K562 (cell line): ENCODE data around the gene IGF2BP3. TPM values are rescaled to one million over a fixed set of nuclear protein-coding genes. Genes with fewer than 3 reads are reported as not detected.

Experiments used
- BACH1 ChIP-seq: fragments of 200-800 bp; sonication (Bioruptor generic); IDR thresholded peaks from 2 replicates; pipeline ENCODE4 v1.6.1; 2016; ENCODE audit warnings: missing genetic modification characterization, missing compliant biosample characterization
- E2F4 ChIP-seq: sonication (generic); formaldehyde crosslinking; IDR thresholded peaks from 2 replicates; pipeline ENCODE4 v1.8.0; 2022; ENCODE audit warnings: mild to moderate bottlenecking, low read depth, missing genetic modification reagents
- ELF4 ChIP-seq: fragments of 450-650 bp; formaldehyde crosslinking; IDR thresholded peaks from 2 replicates; pipeline ENCODE4 v1.4.0; 2022; ENCODE audit warnings: missing genetic modification characterization
- HES1 ChIP-seq: fragments of 450-650 bp; IDR thresholded peaks from 2 replicates; pipeline ENCODE4 v1.6.1; 2016; ENCODE audit warnings: low read depth, mild to moderate bottlenecking, moderate library complexity
- KLF10 ChIP-seq: fragments of 250-450 bp; sonication (Bioruptor Pico); IDR thresholded peaks from 2 replicates; pipeline ENCODE4 v1.6.1; 2021; ENCODE audit warnings: matching md5 sums
- PHB ChIP-seq: fragments of 250-450 bp; sonication (Bioruptor Pico); IDR thresholded peaks from 2 replicates; pipeline ENCODE4 v1.5.0; 2021
- POLR2A ChIP-seq: fragments of 450-650 bp; conservative IDR thresholded peaks from 2 replicates; pipeline ENCODE4 v1.6.1; 2016
- RAD21 ChIP-seq, 2 experiments: fragments of 250-450 bp in 1 of 2; fragments of 450-650 bp in 1 of 2; sonication (Bioruptor Pico) in 1 of 2; formaldehyde crosslinking in 1 of 2; IDR thresholded peaks in 1 of 2; conservative IDR thresholded peaks in 1 of 2; 2 replicates each; pipeline versions ENCODE4 v1.4.0 to v1.8.0; 2020 to 2022; ENCODE audit warnings: mild to moderate bottlenecking in 2 of 2, moderate library complexity in 1 of 2
- RBM25 ChIP-seq: fragments of 200-400 bp; formaldehyde crosslinking; IDR thresholded peaks from 2 replicates; pipeline ENCODE4 v1.6.1; 2018; ENCODE audit warnings: low read length, low read depth, moderate library complexity; ENCODE audit not compliant: severe bottlenecking
- SRSF3 ChIP-seq: fragments of 200-400 bp; formaldehyde crosslinking; IDR thresholded peaks from 2 replicates; pipeline ENCODE4 v1.6.1; 2016; ENCODE audit warnings: mild to moderate bottlenecking, low read length, moderate library complexity; ENCODE audit not compliant: insufficient read depth
- STAT5B ChIP-seq: fragments of 250-450 bp; sonication (Bioruptor Pico); IDR thresholded peaks from 2 replicates; pipeline ENCODE4 v1.8.0; 2021; ENCODE audit warnings: mild to moderate bottlenecking, inconsistent platforms
- TAF7 ChIP-seq: fragments of 450-650 bp; IDR thresholded peaks from 2 replicates; pipeline ENCODE4 v1.6.1; 2016; ENCODE audit warnings: missing genetic modification characterization, missing compliant biosample characterization
- TFAM ChIP-seq: fragments of 250-450 bp; sonication (Bioruptor Pico); conservative IDR thresholded peaks from 2 replicates; pipeline ENCODE4 v1.5.0; 2021; ENCODE audit warnings: mild to moderate bottlenecking, moderate library complexity
- U2AF1 ChIP-seq: fragments of 200-400 bp; formaldehyde crosslinking; optimal IDR thresholded peaks from 2 replicates; pipeline ENCODE3; 2017; ENCODE audit warnings: mild to moderate bottlenecking, low read depth, low read length, moderate library complexity
- ZNF124 ChIP-seq: sonication (generic); formaldehyde crosslinking; IDR thresholded peaks from 2 replicates; pipeline ENCODE4 v1.8.1; 2022; ENCODE audit warnings: missing genetic modification reagents
- ZNF143 ChIP-seq: sonication (generic); formaldehyde crosslinking; IDR thresholded peaks from 2 replicates; pipeline ENCODE4 v1.9.0; 2022; ENCODE audit warnings: mild to moderate bottlenecking, missing genetic modification reagents
- ZNF449 ChIP-seq: fragments of 250-450 bp; sonication (Bioruptor Pico); IDR thresholded peaks from 2 replicates; pipeline ENCODE4 v1.8.0; 2022; ENCODE audit warnings: moderate library complexity, mild to moderate bottlenecking, inconsistent platforms
- polyA plus RNA-seq, 8 experiments: library from polyadenylated mRNA; depleted of rRNA in 4 of 8; stranded (reverse) in 5 of 8; unstranded in 3 of 8; fragments of >200 nt; fragmentation: Nextera tagmentation in 2 of 8; fragmentation: Illumina TruSeq in 1 of 8; extraction: Ambion mirVana in 2 of 8; extraction: Trizol in 1 of 8; gene quantifications; 2 replicates each; pipeline versions ENCODE4 v1.2.1 to v1.2.3, GENCODE V29; 2011 to 2014; ENCODE audit warnings: inconsistent platforms in 1 of 8, missing spikeins in 1 of 8
- total RNA-seq, 7 experiments: library from RNA; depleted of rRNA in 6 of 7; stranded (reverse); fragments of >200 nt in 6 of 7; fragmentation: Illumina TruSeq in 2 of 7; extraction: Trizol in 2 of 7; gene quantifications; 2 replicates each; pipeline versions ENCODE4 v1.2.1 to v1.2.3, GENCODE V29; 2011 to 2021; ENCODE audit warnings: low replicate concordance in 1 of 7
- TF ChIP-seq, protein P1 (sequence below): fragments of 250-450 bp; sonication (Bioruptor Pico); IDR thresholded peaks from 2 replicates; pipeline ENCODE4 v1.4.0; 2020

Gene IGF2BP3
- total and polyA plus RNA-seq, 9 of the 15 experiments (the other 6 are each of a cell fraction or from before 2014, with no cell fraction given) = 8.4 to 88.1 (median 61.2) TPM

GRCh38 chr7:23470330-23471105 is at the start of gene IGF2BP3 (continued):
- TF ChIP-seq, protein P1, sequence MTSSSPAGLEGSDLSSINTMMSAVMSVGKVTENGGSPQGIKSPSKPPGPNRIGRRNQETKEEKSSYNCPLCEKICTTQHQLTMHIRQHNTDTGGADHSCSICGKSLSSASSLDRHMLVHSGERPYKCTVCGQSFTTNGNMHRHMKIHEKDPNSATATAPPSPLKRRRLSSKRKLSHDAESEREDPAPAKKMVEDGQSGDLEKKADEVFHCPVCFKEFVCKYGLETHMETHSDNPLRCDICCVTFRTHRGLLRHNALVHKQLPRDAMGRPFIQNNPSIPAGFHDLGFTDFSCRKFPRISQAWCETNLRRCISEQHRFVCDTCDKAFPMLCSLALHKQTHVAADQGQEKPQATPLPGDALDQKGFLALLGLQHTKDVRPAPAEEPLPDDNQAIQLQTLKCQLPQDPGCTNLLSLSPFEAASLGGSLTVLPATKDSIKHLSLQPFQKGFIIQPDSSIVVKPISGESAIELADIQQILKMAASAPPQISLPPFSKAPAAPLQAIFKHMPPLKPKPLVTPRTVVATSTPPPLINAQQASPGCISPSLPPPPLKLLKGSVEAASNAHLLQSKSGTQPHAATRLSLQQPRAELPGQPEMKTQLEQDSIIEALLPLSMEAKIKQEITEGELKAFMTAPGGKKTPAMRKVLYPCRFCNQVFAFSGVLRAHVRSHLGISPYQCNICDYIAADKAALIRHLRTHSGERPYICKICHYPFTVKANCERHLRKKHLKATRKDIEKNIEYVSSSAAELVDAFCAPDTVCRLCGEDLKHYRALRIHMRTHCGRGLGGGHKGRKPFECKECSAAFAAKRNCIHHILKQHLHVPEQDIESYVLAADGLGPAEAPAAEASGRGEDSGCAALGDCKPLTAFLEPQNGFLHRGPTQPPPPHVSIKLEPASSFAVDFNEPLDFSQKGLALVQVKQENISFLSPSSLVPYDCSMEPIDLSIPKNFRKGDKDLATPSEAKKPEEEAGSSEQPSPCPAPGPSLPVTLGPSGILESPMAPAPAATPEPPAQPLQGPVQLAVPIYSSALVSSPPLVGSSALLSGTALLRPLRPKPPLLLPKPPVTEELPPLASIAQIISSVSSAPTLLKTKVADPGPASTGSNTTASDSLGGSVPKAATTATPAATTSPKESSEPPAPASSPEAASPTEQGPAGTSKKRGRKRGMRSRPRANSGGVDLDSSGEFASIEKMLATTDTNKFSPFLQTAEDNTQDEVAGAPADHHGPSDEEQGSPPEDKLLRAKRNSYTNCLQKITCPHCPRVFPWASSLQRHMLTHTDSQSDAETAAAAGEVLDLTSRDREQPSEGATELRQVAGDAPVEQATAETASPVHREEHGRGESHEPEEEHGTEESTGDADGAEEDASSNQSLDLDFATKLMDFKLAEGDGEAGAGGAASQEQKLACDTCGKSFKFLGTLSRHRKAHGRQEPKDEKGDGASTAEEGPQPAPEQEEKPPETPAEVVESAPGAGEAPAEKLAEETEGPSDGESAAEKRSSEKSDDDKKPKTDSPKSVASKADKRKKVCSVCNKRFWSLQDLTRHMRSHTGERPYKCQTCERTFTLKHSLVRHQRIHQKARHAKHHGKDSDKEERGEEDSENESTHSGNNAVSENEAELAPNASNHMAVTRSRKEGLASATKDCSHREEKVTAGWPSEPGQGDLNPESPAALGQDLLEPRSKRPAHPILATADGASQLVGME (CRISPR knock-in tag) = no peak
- TF ChIP-seq STAT5B (CRISPR knock-in tag) = no peak
- peak in 1 of 2 experiments; percentile 28; a peak in 2 of 4 replicates for TF ChIP-seq RAD21 (CRISPR knock-in tag; conservative IDR thresholded peaks at IDR 0.05 in 1 of 2, IDR thresholded peaks at IDR 0.05 in 1 of 2)
- TF ChIP-seq TFAM = no peak
- no peak for TF ChIP-seq SRSF3
- TF ChIP-seq BACH1 (tag) = no peak; the same call in 1 of the 2 replicates
- no peak for TF ChIP-seq ZNF449 (CRISPR knock-in tag)
- TF ChIP-seq KLF10 = no peak
- peak; percentile 92 for TF ChIP-seq HES1
- TF ChIP-seq ZNF143 (CRISPR knock-in tag) = no peak
- no peak for TF ChIP-seq ZNF124 (CRISPR knock-in tag)
- peak; percentile 81 for TF ChIP-seq POLR2A
- TF ChIP-seq ELF4 = 0 out of 2 replicates have a peak, but pooled peaks have one; percentile 34
- no peak for TF ChIP-seq RBM25
- peak; percentile 61 for TF ChIP-seq TAF7 (tag)
- TF ChIP-seq PHB (CRISPR knock-in tag) = no peak
- TF ChIP-seq U2AF1 = no peak
- no peak for TF ChIP-seq E2F4 (CRISPR knock-in tag)
